IMR-90 (cell line): Measurements from ENCODE around the gene KLF9. TPM values are rescaled to one million over a fixed set of nuclear protein-coding genes. Genes with fewer than 3 reads are reported as not detected.

ENCODE experiments used
- ATAC-seq: fragments of 200-7000 bp; cut with Tn5 transposase; 2 replicates; pipeline ENCODE4 v1.9.1; 2020; ENCODE audit warnings: low read depth, mild to moderate bottlenecking, moderate library complexity
- BruUV-seq: library from RNA; stranded (reverse); fragments of 400-500 nt; replicated peaks from 2 replicates; lab custom pipeline; 2021; lab: Mats Ljungman, UMichigan
- CTCF ChIA-PET: fragments of 300-600 bp; formaldehyde crosslinking; extraction: SDS; loops from one replicate; lab custom pipeline; 2021; ENCODE audit warnings: antibody characterized with exemption; lab: Yijun Ruan, JAX
- POLR2A ChIA-PET: fragments of 300-600 bp; sonication (Branson Sonifier 250); formaldehyde crosslinking; loops from one replicate; lab custom pipeline; 2022; ENCODE audit warnings: antibody characterized with exemption; ENCODE audit not compliant: unreplicated experiment; lab: Charles Lee
- DNase-seq: peaks from one replicate; pipeline ENCODE4 v3.0.0; 2013
- H2AFZ ChIP-seq: replicated peaks from 2 replicates; pipeline ENCODE3; 2013; ENCODE audit warnings: low read length, mild to moderate bottlenecking; ENCODE audit not compliant: poor library complexity
- H2AK5ac ChIP-seq: 2 replicates; pipeline ENCODE4 v1.6.1; 2013; ENCODE audit warnings: low read depth, low read length, inconsistent platforms
- H2AK9ac ChIP-seq: replicated peaks from 2 replicates; pipeline ENCODE3; 2013; ENCODE audit warnings: mild to moderate bottlenecking, low read depth, low read length, moderate library complexity; ENCODE audit not compliant: poor library complexity
- H2BK120ac ChIP-seq: 2 replicates; pipeline ENCODE4 v1.6.1; 2013; ENCODE audit warnings: low read depth, low read length, inconsistent platforms
- H2BK15ac ChIP-seq: 3 replicates; pipeline ENCODE4 v1.6.1; 2013; ENCODE audit warnings: low read depth, low read length, inconsistent platforms
- H2BK20ac ChIP-seq: 2 replicates; pipeline ENCODE4 v1.6.1; 2013; ENCODE audit warnings: low read depth, mild to moderate bottlenecking, inconsistent platforms, low read length, moderate library complexity
- H2BK5ac ChIP-seq: 2 replicates; pipeline ENCODE4 v1.6.1; 2013; ENCODE audit warnings: mild to moderate bottlenecking, low read depth, low read length, inconsistent platforms; ENCODE audit not compliant: poor library complexity, severe bottlenecking
- H3K14ac ChIP-seq: replicated peaks from 2 replicates; pipeline ENCODE4 v1.6.1; 2013; ENCODE audit warnings: low read depth, low read length, inconsistent platforms
- H3K18ac ChIP-seq: 2 replicates; pipeline ENCODE4 v1.6.1; 2013; ENCODE audit warnings: low read depth, low read length, control low read depth
- H3K23ac ChIP-seq: 2 replicates; pipeline ENCODE4 v1.6.1; 2013; ENCODE audit warnings: low read depth, low read length, inconsistent platforms
- H3K27ac ChIP-seq: 2 replicates; pipeline ENCODE4 v1.5.1; 2013; ENCODE audit warnings: mild to moderate bottlenecking, control low read depth, low read length; ENCODE audit not compliant: insufficient read depth
- H3K27me3 ChIP-seq: 2 replicates; pipeline ENCODE4 v1.6.1; 2013; ENCODE audit warnings: low read length; ENCODE audit not compliant: control insufficient read depth, insufficient read depth
- H3K36me3 ChIP-seq: 2 replicates; pipeline ENCODE4 v1.6.1; 2013; ENCODE audit warnings: low read length, mixed read lengths; ENCODE audit not compliant: control insufficient read depth, insufficient read depth
- H3K4ac ChIP-seq: 2 replicates; pipeline ENCODE4 v1.6.1; 2013; ENCODE audit warnings: low read depth, low read length, inconsistent platforms
- H3K4me1 ChIP-seq: 2 replicates; pipeline ENCODE4 v1.6.1; 2013; ENCODE audit warnings: low read length, mixed read lengths; ENCODE audit not compliant: control insufficient read depth, insufficient read depth
- H3K4me2 ChIP-seq: 2 replicates; pipeline ENCODE4 v1.6.1; 2013; ENCODE audit warnings: low read depth, mild to moderate bottlenecking, control low read depth, low read length, moderate library complexity
- H3K4me3 ChIP-seq: 2 replicates; pipeline ENCODE4 v1.5.1; 2013; ENCODE audit warnings: low read depth, mild to moderate bottlenecking, control low read depth, low read length, moderate library complexity; ENCODE audit not compliant: insufficient read depth
- H3K56ac ChIP-seq: 2 replicates; pipeline ENCODE4 v1.6.1; 2013; ENCODE audit warnings: low read length, inconsistent platforms; ENCODE audit not compliant: insufficient read depth; ENCODE audit errors: extremely low read depth
- H3K79me1 ChIP-seq, 2 experiments: 2 replicates each; pipeline ENCODE4 v1.6.1; 2013; ENCODE audit warnings: low read length in 2 of 2, inconsistent platforms in 1 of 2, low read depth in 1 of 2
- H3K9ac ChIP-seq: 2 replicates; pipeline ENCODE4 v1.6.1; 2013; ENCODE audit warnings: low read depth, low read length, control low read depth
- H3K9me1 ChIP-seq: 2 replicates; pipeline ENCODE4 v1.6.1; 2013; ENCODE audit warnings: low read length, inconsistent platforms; ENCODE audit not compliant: insufficient read depth
- H3K9me3 ChIP-seq: 2 replicates; pipeline ENCODE4 v1.6.1; 2013; ENCODE audit warnings: low read length; ENCODE audit not compliant: control insufficient read depth, insufficient read depth
- H4K20me1 ChIP-seq: 2 replicates; pipeline ENCODE4 v1.6.1; 2013; ENCODE audit warnings: low read length, inconsistent platforms; ENCODE audit not compliant: insufficient read depth
- H4K5ac ChIP-seq: 2 replicates; pipeline ENCODE4 v1.6.1; 2013; ENCODE audit warnings: mild to moderate bottlenecking, low read depth, low read length, control low read depth
- H4K8ac ChIP-seq, 2 experiments: 2 replicates each; pipeline ENCODE4 v1.6.1; 2013; ENCODE audit warnings: low read depth in 2 of 2, low read length in 2 of 2, control low read depth in 1 of 2, inconsistent platforms in 1 of 2
- H4K91ac ChIP-seq: 2 replicates; pipeline ENCODE4 v1.6.1; 2013; ENCODE audit warnings: low read depth, low read length, inconsistent platforms; ENCODE audit not compliant: insufficient read depth
- CTCF ChIP-seq: conservative IDR thresholded peaks from 2 replicates; pipeline ENCODE4 v1.5.1; 2012; ENCODE audit warnings: mild to moderate bottlenecking, low read depth, low read length, improper control_type of control experiment
- NFE2L2 ChIP-seq: fragments of 150-350 bp; IDR thresholded peaks from 2 replicates; pipeline ENCODE4 v1.6.1; 2016; ENCODE audit warnings: low read depth, mild to moderate bottlenecking, low read length
- WGBS, 2 experiments: methylation state at CpG; one replicate each; pipeline versions ENCODE4 v1.1.5 to v1.1.7; 2013; ENCODE audit warnings: missing lambda C conversion rate in 2 of 2; ENCODE audit not compliant: insufficient read length in 1 of 2; ENCODE audit errors: extremely low coverage in 2 of 2; 5-methylcytosine and 5-hydroxymethylcytosine counted together
- dilution Hi-C: fragments of 300-500 bp; cut with HindIII; formaldehyde crosslinking; loops from one replicate; pipeline ENCODE4 v1.14.3; 2018; ENCODE audit warnings: low sequenced_read_pairs; ENCODE audit not compliant: unreplicated experiment
- in situ Hi-C: fragments of 300-500 bp; cut with MboI; formaldehyde crosslinking; loops from 3 replicates; pipeline ENCODE4 v1.14.3; 2019; ENCODE audit warnings: low sequenced_read_pairs, inconsistent platforms, mixed read lengths
- intact Hi-C: fragments of 100-400 bp; cut with micrococcal nuclease; formaldehyde crosslinking; loops from 2 replicates; pipeline ENCODE4 v1.10.0; 2022
- polyA plus RNA-seq, 3 experiments: library from polyadenylated mRNA; depleted of rRNA; stranded (reverse); fragments of >200 nt; gene quantifications; 2 replicates each; pipeline ENCODE4 v1.2.3, GENCODE V29; 2012; ENCODE audit warnings: low replicate concordance in 1 of 3
- total RNA-seq: library from RNA; depleted of rRNA; stranded (reverse); fragments of >200 nt; gene quantifications from 2 replicates; pipeline ENCODE4 v1.2.3, GENCODE V29; 2012
- TF ChIP-seq, protein P1 (sequence below): fragments of 150-350 bp; IDR thresholded peaks from 2 replicates; pipeline ENCODE4 v1.6.1; 2017; ENCODE audit warnings: mild to moderate bottlenecking, antibody characterized with exemption, low read length, low read depth

Gene KLF9
- total and polyA plus RNA-seq, 2 of the 4 experiments (the other 2 are of a cell fraction) = 4.1 to 7.5 TPM

GRCh38 chr9:70427161-70427945 is 12.9 kb upstream of the KLF9 start:
- no peaks in the 10 kb centered on the region for H3K4me1 ChIP-seq
- BruUV-seq = no TSS peak
- H2BK120ac ChIP-seq = no peak overlapping the region
- H2AK9ac ChIP-seq = no peak overlapping the region
- no peak overlapping the region for H3K9ac ChIP-seq
- no peak overlapping the region for H3K4me3 ChIP-seq
- POLR2A ChIA-PET = interaction anchor here (0.6 to 0.7 kb wide), 2 partner anchors 13 to 832 kb away, joined by 3 to 4 read pairs; partner anchors contain the start of gene KLF9
- no peak overlapping the region for H4K8ac ChIP-seq
- TF ChIP-seq, protein P1, sequence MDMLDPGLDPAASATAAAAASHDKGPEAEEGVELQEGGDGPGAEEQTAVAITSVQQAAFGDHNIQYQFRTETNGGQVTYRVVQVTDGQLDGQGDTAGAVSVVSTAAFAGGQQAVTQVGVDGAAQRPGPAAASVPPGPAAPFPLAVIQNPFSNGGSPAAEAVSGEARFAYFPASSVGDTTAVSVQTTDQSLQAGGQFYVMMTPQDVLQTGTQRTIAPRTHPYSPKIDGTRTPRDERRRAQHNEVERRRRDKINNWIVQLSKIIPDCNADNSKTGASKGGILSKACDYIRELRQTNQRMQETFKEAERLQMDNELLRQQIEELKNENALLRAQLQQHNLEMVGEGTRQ = no peak
- TF ChIP-seq NFE2L2 (no peak), CTCF (peak; percentile 15; the same call in 1 of the 2 replicates)
- peak; percentile 78 for ATAC-seq
- no peak overlapping the region for H2BK20ac ChIP-seq
- no peaks in the 10 kb centered on the region for H3K27me3 ChIP-seq
- WGBS, 2 experiments = 83% methylated on average over 8 of the region's 11 CpGs; no CpG with 5 or more reads in 1 of the 2 experiments
- H4K20me1 ChIP-seq = no peaks in the 10 kb centered on the region
- peak; percentile 58 for DNase-seq
- in situ Hi-C loops = loop anchor here (25.0 kb wide), 1 partner anchor 1310 kb away; no protein-coding TSS in a partner anchor
- intact Hi-C loops = no loop called here
- H3K4me2 ChIP-seq = no peak overlapping the region
- H3K79me1 ChIP-seq = no peaks in the 10 kb centered on the region
- H2AK5ac ChIP-seq = no peak overlapping the region
- no peak overlapping the region for H3K23ac ChIP-seq
- H3K27ac ChIP-seq = no peak overlapping the region
- CTCF ChIA-PET = interaction anchor here (0.6 kb wide), 1 partner anchor 34 kb away, joined by 3 read pairs; no protein-coding TSS in a partner anchor
- no peak overlapping the region for H3K56ac ChIP-seq
- no peaks in the 10 kb centered on the region for H3K9me1 ChIP-seq
- H3K4ac ChIP-seq = no peak overlapping the region
- H3K18ac ChIP-seq = no peak overlapping the region
- no peak overlapping the region for H3K14ac ChIP-seq
- H2BK15ac ChIP-seq = no peak overlapping the region
- H4K5ac ChIP-seq = no peak overlapping the region; the same call in 1 of the 2 replicates
- no peaks in the 10 kb centered on the region for H3K9me3 ChIP-seq
- no peaks in the 10 kb centered on the region for H3K36me3 ChIP-seq
- no peak overlapping the region for H2BK5ac ChIP-seq
- dilution Hi-C loops = no loop called here
- no peak overlapping the region for H2AFZ ChIP-seq
- H4K91ac ChIP-seq = no peak overlapping the region
